A673 (cell line): ENCODE results near the gene HNF1A. TPM values are rescaled to one million over a fixed set of nuclear protein-coding genes. Genes with fewer than 3 reads are reported as not detected.

ENCODE experiments used
- BruUV-seq: library from RNA; stranded (reverse); fragments of 400-500 nt; replicated peaks from 2 replicates; lab custom pipeline; 2021; lab: Mats Ljungman, UMichigan
- CTCF ChIA-PET: fragments of 300-600 bp; sonication (Branson Sonifier 250); formaldehyde crosslinking; loops from one replicate; lab custom pipeline; 2022; ENCODE audit warnings: antibody characterized with exemption; lab: Charles Lee
- POLR2A ChIA-PET: fragments of 300-600 bp; sonication (Branson Sonifier 250); formaldehyde crosslinking; loops from one replicate; lab custom pipeline; 2022; ENCODE audit warnings: antibody characterized with exemption; ENCODE audit not compliant: low non-redundant PET; lab: Charles Lee
- DNase-seq: peaks from one replicate; pipeline ENCODE4 v3.0.0-alpha.2; 2015; ENCODE audit warnings: low spot score
- H3K27ac ChIP-seq: fragments of 200-600 bp; sonication (generic); 2 replicates; pipeline ENCODE4 v1.5.1; 2016; ENCODE audit warnings: mixed run types, low read depth, mild to moderate bottlenecking, mixed read lengths, antibody characterized with exemption, low read length; ENCODE audit not compliant: poor library complexity, severe bottlenecking
- H3K27me3 ChIP-seq: fragments of 200-600 bp; sonication (generic); replicated peaks from 2 replicates; pipeline ENCODE4 v1.6.1; 2017; ENCODE audit warnings: mixed run types, low read depth, mild to moderate bottlenecking, mixed read lengths, antibody characterized with exemption, low read length; ENCODE audit not compliant: insufficient read depth, poor library complexity
- H3K36me3 ChIP-seq: fragments of 200-600 bp; sonication (generic); 2 replicates; pipeline ENCODE4 v1.6.1; 2016; ENCODE audit warnings: mixed run types, mild to moderate bottlenecking, mixed read lengths, antibody characterized with exemption, low read length; ENCODE audit not compliant: insufficient read depth, poor library complexity, severe bottlenecking
- H3K4me1 ChIP-seq: fragments of 200-600 bp; sonication (generic); 2 replicates; pipeline ENCODE4 v1.6.1; 2017; ENCODE audit warnings: mixed run types, mild to moderate bottlenecking, mixed read lengths, antibody characterized with exemption, low read length; ENCODE audit not compliant: insufficient read depth, poor library complexity, severe bottlenecking
- H3K4me3 ChIP-seq: fragments of 200-600 bp; sonication (generic); 2 replicates; pipeline ENCODE4 v1.5.1; 2016; ENCODE audit warnings: low read depth, mixed run types, mild to moderate bottlenecking, mixed read lengths, low read length; ENCODE audit not compliant: poor library complexity, severe bottlenecking
- H3K9me3 ChIP-seq: fragments of 200-600 bp; sonication (generic); 2 replicates; pipeline ENCODE4 v1.6.1; 2016; ENCODE audit warnings: mixed run types, low read depth, mild to moderate bottlenecking, mixed read lengths, antibody characterized with exemption, low read length; ENCODE audit not compliant: poor library complexity, severe bottlenecking
- EZH2 ChIP-seq: fragments of 200-600 bp; sonication (generic); IDR thresholded peaks from 2 replicates; pipeline ENCODE4 v1.6.1; 2017; ENCODE audit warnings: borderline replicate concordance, low read depth, mild to moderate bottlenecking, mixed read lengths, antibody characterized with exemption, low read length; ENCODE audit not compliant: poor library complexity, severe bottlenecking
- intact Hi-C: fragments of 100-400 bp; cut with micrococcal nuclease; formaldehyde crosslinking; loops from one replicate; pipeline ENCODE4 v1.10.0; 2022; ENCODE audit not compliant: unreplicated experiment
- total RNA-seq: library from RNA; stranded (reverse); gene quantifications from 2 replicates; pipeline ENCODE4 v1.2.3, GENCODE V29; 2021
- TF ChIP-seq, protein P1 (sequence below): fragments of 300-800, 200-600 bp; sonication (generic); conservative IDR thresholded peaks from 2 replicates; pipeline ENCODE4 v1.5.1; 2017; ENCODE audit warnings: low read depth, mild to moderate bottlenecking, antibody characterized with exemption, low read length, moderate library complexity, mixed read lengths

HNF1A gene
- total RNA-seq, 1 experiment from 2014 or later = not detected

GRCh38 chr12:121048442-121048841 lies 70.1 kb downstream of the HNF1A start:
- H3K27ac ChIP-seq = no peak overlapping the region
- BruUV-seq = no TSS peak
- intact Hi-C loops = no loop called here
- H3K4me1 ChIP-seq = no peaks in the 10 kb centered on the region
- ChIA-PET POLR2A (no interaction called here), CTCF (no interaction called here)
- TF ChIP-seq, protein P1, sequence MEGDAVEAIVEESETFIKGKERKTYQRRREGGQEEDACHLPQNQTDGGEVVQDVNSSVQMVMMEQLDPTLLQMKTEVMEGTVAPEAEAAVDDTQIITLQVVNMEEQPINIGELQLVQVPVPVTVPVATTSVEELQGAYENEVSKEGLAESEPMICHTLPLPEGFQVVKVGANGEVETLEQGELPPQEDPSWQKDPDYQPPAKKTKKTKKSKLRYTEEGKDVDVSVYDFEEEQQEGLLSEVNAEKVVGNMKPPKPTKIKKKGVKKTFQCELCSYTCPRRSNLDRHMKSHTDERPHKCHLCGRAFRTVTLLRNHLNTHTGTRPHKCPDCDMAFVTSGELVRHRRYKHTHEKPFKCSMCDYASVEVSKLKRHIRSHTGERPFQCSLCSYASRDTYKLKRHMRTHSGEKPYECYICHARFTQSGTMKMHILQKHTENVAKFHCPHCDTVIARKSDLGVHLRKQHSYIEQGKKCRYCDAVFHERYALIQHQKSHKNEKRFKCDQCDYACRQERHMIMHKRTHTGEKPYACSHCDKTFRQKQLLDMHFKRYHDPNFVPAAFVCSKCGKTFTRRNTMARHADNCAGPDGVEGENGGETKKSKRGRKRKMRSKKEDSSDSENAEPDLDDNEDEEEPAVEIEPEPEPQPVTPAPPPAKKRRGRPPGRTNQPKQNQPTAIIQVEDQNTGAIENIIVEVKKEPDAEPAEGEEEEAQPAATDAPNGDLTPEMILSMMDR = no peak
- no peak for TF ChIP-seq EZH2
- no peaks in the 10 kb centered on the region for H3K9me3 ChIP-seq
- no peak overlapping the region for H3K4me3 ChIP-seq
- no peaks in the 10 kb centered on the region for H3K27me3 ChIP-seq
- no peak for DNase-seq
- H3K36me3 ChIP-seq = no peaks in the 10 kb centered on the region

GRCh38 chr12:121050725-121051124 lies 72.4 kb downstream of the HNF1A start:
- intact Hi-C loops = no loop called here
- no peak overlapping the region for H3K4me3 ChIP-seq
- no peaks in the 10 kb centered on the region for H3K36me3 ChIP-seq
- DNase-seq = peak; percentile 53
- H3K27ac ChIP-seq = no peak overlapping the region
- no TSS peak for BruUV-seq
- TF ChIP-seq, protein P1 = no peak
- TF ChIP-seq EZH2 = no peak
- CTCF ChIA-PET = no interaction called here
- no peaks in the 10 kb centered on the region for H3K4me1 ChIP-seq
- H3K9me3 ChIP-seq = no peaks in the 10 kb centered on the region
- POLR2A ChIA-PET = no interaction called here
- no peaks in the 10 kb centered on the region for H3K27me3 ChIP-seq

Other genes starting within 250 kb of the HNF1A start
- 46.9 and 51.2 TPM in 2 replicates for gene SPPL3, start 74.2 kb upstream of the HNF1A start, total RNA-seq
- gene C12orf43, start 37.9 kb downstream of the HNF1A start, total RNA-seq = 25.5 and 28.4 TPM in 2 replicates
- gene OASL, start 60.7 kb downstream of the HNF1A start, total RNA-seq = 0.70 and 0.73 TPM in 2 replicates
- gene P2RX7, start 154.3 kb downstream of the HNF1A start, total RNA-seq = 0.17 and 0.42 TPM in 2 replicates
- gene P2RX4, start 231.6 kb downstream of the HNF1A start, total RNA-seq = 7.6 and 9.9 TPM in 2 replicates